ENCODE data around the gene SETD3. TPM values are rescaled to one million over a fixed set of nuclear protein-coding genes. Genes with fewer than 3 reads are reported as not detected.

The SETD3 gene
- total RNA-seq, 2 experiments from 2014 or later, result 63.8 to 66.3 TPM

DNA sequence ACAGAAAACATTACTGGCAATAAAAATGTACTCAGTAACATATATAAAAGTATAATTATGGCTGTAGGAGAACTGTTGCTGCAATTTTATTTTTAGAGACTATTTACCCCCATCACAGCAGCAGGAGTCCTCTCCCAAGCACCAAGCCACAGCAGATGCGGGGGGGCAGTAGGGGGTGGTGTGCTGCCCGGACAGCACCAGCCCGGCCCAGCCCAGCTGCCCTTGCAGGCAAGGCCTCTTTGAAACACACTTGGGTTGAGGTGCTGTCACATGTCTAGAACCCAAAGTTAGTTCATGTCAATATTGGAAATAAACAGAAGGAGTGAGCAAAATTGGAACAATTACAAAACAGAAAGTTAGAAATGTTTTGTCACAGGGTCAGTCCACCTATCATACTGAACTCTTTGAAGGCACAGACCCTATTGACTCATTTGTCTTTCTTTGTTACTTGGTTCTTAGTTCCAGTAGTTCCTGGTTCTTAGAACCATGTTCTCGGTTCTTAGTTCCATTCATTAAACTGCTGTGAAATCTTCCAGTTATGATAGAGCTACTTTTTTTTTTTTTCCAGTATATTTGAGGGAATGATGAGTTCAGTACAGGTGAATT lies 23.3 kb upstream of the SETD3 start:
- Mint-ChIP-seq H3K4me3 (no peak overlapping the region), H3K4me1 (peaks cover 3% of the 10 kb centered on the region), H3K27me3 (no peaks in the 10 kb centered on the region), H3K9me3 (no peaks in the 10 kb centered on the region), H3K36me3 (ENCODE audit: low read depth) (peaks cover 76% of the 10 kb centered on the region), H3K27ac (no peak overlapping the region)
- CTCF ChIA-PET, result interaction anchor here (1.4 kb wide), 1 partner anchor 9 kb away, joined by 3 read pairs; no protein-coding TSS in a partner anchor
- POLR2A ChIA-PET, result no interaction called here
- DNase-seq, result no peak

DNA sequence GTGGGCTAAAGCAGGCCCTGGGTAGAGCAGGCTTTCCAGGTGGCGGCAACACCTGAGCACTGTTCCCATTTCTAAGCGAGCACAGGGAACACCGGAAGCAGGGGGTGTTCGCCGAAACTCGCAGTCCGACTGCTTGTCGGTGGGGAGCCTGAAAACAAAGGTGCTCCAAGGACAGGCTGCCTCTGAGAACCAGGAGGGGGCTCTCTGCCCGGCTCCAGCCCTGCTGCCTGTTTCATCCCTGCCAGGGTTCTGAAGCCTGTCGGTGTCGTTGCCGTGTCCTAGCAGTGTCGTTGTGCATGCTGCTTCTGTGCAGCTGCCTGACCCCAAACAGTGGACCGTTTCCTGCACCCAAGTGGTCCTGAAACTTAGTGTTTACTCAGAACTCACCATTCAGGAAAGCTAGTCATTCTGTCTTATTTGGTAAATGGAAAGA lies 22.3 kb upstream of the SETD3 start:
- Mint-ChIP-seq H3K9me3 (no peaks in the 10 kb centered on the region), H3K27ac (no peak overlapping the region), H3K4me1 (peaks cover 3% of the 10 kb centered on the region), H3K4me3 (no peak overlapping the region), H3K36me3 (ENCODE audit: low read depth) (peaks cover 69% of the 10 kb centered on the region), H3K27me3 (no peaks in the 10 kb centered on the region)
- POLR2A ChIA-PET, result no interaction called here
- CTCF ChIA-PET, result no interaction called here
- no peak for DNase-seq

DNA sequence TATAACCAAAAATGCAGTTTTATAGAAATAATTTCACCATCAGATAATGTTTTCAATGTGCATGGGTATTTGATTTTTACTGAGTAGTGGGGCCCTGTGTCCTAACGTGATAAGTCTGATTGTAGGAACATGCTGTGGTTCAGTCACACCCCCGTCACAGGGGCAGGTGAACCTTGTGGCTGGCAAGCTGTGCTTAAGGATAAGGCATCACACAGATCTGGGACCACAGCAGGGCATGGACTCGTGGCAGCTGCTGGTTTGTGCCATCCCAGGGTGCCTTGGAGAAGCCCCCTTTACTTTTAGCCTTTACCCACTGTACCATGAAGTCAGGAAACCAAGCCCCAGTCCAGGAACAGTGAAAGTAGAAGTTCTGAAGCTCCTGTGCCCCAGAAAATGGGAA lies 17.2 kb upstream of the SETD3 start:
- Mint-ChIP-seq H3K9me3 (no peaks in the 10 kb centered on the region), H3K4me3 (no peak overlapping the region), H3K4me1 (peaks cover 5% of the 10 kb centered on the region), H3K27ac (no peak overlapping the region), H3K36me3 (ENCODE audit: low read depth) (peaks cover 62% of the 10 kb centered on the region), H3K27me3 (no peaks in the 10 kb centered on the region)
- POLR2A ChIA-PET, result no interaction called here
- no peak for DNase-seq
- CTCF ChIA-PET, result no interaction called here

DNA sequence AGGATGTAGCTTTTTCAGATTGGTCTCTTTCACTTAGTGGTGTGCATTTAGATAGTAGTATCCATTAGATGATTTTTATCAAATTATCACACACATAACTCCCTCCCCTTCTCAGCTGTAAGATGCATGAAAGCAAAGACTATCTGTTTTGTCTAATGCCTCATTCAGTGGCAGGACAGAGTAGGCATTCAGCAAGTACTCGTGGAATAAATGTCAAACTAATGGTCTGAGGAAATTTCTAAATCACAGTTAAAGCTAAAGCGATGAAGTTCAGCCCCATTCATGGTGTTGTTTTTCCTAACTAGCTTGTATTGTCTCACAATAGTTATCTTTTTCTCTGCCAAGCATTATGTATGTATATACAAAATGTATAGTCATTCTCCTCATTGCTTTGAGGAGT lies 16.7 kb upstream of the SETD3 start:
- Mint-ChIP-seq H3K9me3 (no peaks in the 10 kb centered on the region), H3K36me3 (ENCODE audit: low read depth) (peaks cover 62% of the 10 kb centered on the region), H3K4me3 (no peak overlapping the region), H3K27me3 (no peaks in the 10 kb centered on the region), H3K27ac (no peak overlapping the region), H3K4me1 (peaks cover 5% of the 10 kb centered on the region)
- ChIA-PET POLR2A (no interaction called here), CTCF (no interaction called here)
- no peak for DNase-seq

DNA sequence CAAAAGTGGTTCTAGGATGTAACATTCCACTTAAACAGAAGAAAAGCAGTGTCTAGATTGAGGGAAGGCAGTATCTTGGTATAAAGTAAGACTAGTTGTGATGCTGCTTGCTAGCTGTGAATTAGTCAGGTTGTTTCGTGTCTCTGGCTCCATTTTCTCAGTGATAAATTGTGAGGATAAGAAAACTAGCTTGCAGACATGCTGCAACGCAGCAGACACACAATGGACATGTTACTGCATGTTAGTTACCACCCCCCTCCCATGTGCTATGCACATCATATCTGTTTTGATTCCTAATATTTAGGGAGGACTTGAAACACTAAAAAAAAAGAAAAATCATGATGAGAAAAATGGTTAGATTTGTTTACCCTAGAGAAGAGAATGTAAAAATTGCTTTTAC lies 3.4 kb upstream of the SETD3 start:
- no peak for DNase-seq
- CTCF ChIA-PET, result no interaction called here
- POLR2A ChIA-PET, result no interaction called here
- H3K4me1 Mint-ChIP-seq, result peaks cover 32% of the 10 kb centered on the region
- H3K36me3 Mint-ChIP-seq (ENCODE audit: low read depth), result peaks cover 4% of the 10 kb centered on the region
- no peaks in the 10 kb centered on the region for H3K27me3 Mint-ChIP-seq
- no peaks in the 10 kb centered on the region for H3K9me3 Mint-ChIP-seq
- no peak overlapping the region for H3K4me3 Mint-ChIP-seq
- H3K27ac Mint-ChIP-seq, result no peak overlapping the region

DNA sequence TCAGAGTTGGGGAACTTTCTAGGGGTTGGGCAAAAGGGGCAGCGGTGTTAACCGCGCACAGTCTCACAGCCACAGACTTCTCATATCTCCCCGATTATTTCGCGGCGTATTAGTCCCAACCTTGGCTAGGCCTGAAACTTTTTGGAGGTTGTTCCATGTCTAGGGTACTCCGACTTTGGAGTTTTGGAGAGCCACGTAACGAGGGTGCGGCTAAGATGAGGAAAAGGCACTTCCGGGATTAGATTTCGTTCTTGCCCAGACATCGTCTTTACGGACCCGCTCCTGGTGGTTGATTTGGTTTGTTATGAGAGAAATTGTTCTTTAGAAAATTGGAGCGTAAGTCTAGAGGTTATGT lies 1.1 kb upstream of the SETD3 start:
- ChIA-PET POLR2A (interaction anchor here (1.0 to 2.6 kb wide), 7 partner anchors 9 to 113 kb away, joined by 4 to 11 read pairs (median 7); no protein-coding TSS in a partner anchor), CTCF (interaction anchor here (1.1 to 3.4 kb wide), 5 partner anchors 9 to 93 kb away, joined by 3 to 16 read pairs (median 7); no protein-coding TSS in a partner anchor)
- no peaks in the 10 kb centered on the region for H3K9me3 Mint-ChIP-seq
- peak overlapping the region; percentile 94 for H3K27ac Mint-ChIP-seq
- H3K36me3 Mint-ChIP-seq (ENCODE audit: low read depth), result peaks cover 10% of the 10 kb centered on the region
- no peaks in the 10 kb centered on the region for H3K27me3 Mint-ChIP-seq
- peak overlapping the region; percentile 96 for H3K4me3 Mint-ChIP-seq
- no peak for DNase-seq
- H3K4me1 Mint-ChIP-seq, result peaks cover 46% of the 10 kb centered on the region

DNA sequence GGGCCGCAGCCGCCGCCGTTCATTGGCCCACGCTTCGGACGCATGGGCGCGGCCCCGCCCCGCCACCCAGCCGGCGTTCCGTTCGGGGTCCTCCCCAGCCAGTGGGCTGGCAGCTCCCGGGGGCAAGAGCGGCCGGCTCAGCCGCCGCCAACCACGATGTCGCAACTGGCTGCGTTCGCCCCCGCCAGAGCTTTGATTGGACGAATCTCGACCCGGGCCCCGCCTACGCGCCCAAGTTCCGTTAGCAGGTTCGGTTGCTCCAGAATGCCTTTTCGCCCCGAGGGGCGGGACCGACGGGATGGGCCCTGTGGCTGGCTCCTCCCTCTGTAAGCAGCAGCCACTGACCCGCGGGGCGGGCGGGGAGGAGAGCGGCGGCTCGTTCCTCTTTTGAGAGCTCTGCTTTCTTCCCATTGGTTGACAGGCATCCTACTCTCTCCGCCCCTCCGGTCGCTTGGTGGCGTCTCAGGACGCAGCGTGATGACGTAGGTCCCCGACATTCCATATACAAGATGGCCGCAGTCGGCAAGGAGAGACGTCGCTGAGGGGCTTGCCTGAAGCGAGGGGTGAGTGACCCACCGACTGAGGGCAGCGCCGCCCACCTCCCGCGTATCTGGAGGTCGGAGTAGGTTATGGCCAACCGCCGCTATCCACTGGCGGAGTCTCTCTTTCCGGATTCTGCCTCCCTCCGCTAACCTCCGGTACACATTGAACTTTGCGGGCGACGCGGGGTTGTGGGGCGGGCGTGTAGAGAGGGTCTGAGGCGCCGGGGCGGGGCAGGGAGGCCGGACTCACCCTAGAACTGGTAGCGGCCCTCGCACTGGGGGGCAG lies 472 bp upstream of the SETD3 start, which contains the start of gene CCNK:
TSS of gene CCNK (plus strand) at position 493 of the 828 bp plus-strand sequence. CDS start 11,269 bp downstream, outside the sequence.
- CTCF ChIA-PET, result interaction anchor here (0.6 to 3.4 kb wide), 10 partner anchors 9 to 94 kb away, joined by 3 to 16 read pairs (median 4); no protein-coding TSS in a partner anchor

DNA sequence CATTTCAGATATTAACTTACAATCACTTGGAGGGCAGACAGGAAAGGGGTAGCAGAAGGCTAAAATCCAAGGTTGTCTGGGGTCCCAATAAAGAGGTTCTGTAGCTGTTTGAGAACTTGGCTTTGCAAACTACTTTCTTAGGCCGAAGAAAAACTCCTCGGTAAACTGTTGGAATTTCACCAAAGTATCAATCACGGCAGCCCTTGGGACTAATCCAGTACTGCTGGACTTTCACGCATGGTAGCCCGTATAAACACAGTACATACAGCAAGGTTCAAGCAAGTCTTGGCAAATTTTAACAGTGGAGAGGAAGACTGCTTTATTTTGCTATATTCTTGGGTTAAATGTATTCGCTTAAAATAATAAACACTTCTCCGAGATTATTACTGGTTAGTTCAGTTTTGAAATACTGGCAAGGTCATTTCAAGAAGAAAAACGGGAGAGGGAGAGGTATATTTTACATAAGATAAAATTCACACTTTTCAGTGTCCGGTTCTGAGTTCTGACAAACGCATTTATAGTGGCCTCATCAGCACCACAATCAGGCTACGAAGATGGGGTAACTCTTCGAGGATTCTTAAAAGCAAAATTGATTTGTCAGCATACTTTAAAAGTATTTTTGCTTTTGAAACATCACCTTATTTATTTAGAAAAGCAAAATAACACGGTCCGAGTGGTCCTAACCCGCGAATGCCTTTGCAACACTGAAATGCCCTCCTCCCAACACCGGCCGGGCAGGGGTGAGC lies 1.3 kb downstream of the SETD3 start:
- no peaks in the 10 kb centered on the region for H3K27me3 Mint-ChIP-seq
- H3K36me3 Mint-ChIP-seq (ENCODE audit: low read depth), result peaks cover 10% of the 10 kb centered on the region
- H3K27ac Mint-ChIP-seq, result peak overlapping the region; percentile 83
- H3K4me3 Mint-ChIP-seq, result peak overlapping the region; percentile 97
- ChIA-PET CTCF (interaction anchor here (1.7 kb wide), 1 partner anchor 10 kb away, joined by 4 read pairs; no protein-coding TSS in a partner anchor), POLR2A (interaction anchor here (0.7 to 1.9 kb wide), 3 partner anchors 8 to 201 kb away, joined by 3 to 20 read pairs (median 10); no protein-coding TSS in a partner anchor)
- no peaks in the 10 kb centered on the region for H3K9me3 Mint-ChIP-seq
- no peak for DNase-seq
- peaks cover 45% of the 10 kb centered on the region for H3K4me1 Mint-ChIP-seq

More for the DNA sequence above, 472 bp upstream of the SETD3 start, which contains the start of gene CCNK:
- Mint-ChIP-seq H3K4me3 (peak within 1 kb of the TSS; percentile 96), H3K27ac (peak within 1 kb of the TSS; percentile 94), H3K36me3 (ENCODE audit: low read depth) (peaks cover 10% of the 10 kb centered on the region), H3K9me3 (no peaks in the 10 kb centered on the region), H3K4me1 (peaks cover 46% of the 10 kb centered on the region), H3K27me3 (no peaks in the 10 kb centered on the region)
- POLR2A ChIA-PET, result interaction anchor here (0.7 to 2.6 kb wide), 21 partner anchors 9 to 203 kb away, joined by 3 to 20 read pairs (median 4); partner anchors contain the start of genes CCDC85C and CYP46A1
- peak; percentile 100 for DNase-seq

DNA sequence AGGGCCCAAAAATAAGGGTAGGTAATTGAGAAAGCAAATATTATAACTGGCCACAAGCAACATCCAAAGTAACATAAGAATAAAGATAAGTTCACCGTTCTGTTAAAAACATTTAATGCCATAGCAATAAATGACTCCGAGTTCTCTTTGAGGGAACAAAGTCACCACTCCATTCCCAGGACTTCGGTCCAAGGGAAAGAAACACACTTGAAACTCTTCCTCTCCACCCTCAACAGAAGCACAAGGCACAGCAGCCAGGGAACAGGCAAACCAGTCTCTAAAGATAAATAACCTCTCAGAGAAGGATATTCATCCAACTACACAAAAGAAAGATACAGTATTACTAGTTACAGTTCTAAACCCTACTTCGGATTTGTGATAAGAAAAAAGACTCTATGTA lies 2.5 kb downstream of the SETD3 start:
- peaks cover 10% of the 10 kb centered on the region for H3K36me3 Mint-ChIP-seq (ENCODE audit: low read depth)
- ChIA-PET CTCF (no interaction called here), POLR2A (no interaction called here)
- no peak overlapping the region for H3K4me3 Mint-ChIP-seq
- no peaks in the 10 kb centered on the region for H3K9me3 Mint-ChIP-seq
- H3K27ac Mint-ChIP-seq, result no peak overlapping the region
- H3K4me1 Mint-ChIP-seq, result peaks cover 34% of the 10 kb centered on the region
- no peak for DNase-seq
- no peaks in the 10 kb centered on the region for H3K27me3 Mint-ChIP-seq

DNA sequence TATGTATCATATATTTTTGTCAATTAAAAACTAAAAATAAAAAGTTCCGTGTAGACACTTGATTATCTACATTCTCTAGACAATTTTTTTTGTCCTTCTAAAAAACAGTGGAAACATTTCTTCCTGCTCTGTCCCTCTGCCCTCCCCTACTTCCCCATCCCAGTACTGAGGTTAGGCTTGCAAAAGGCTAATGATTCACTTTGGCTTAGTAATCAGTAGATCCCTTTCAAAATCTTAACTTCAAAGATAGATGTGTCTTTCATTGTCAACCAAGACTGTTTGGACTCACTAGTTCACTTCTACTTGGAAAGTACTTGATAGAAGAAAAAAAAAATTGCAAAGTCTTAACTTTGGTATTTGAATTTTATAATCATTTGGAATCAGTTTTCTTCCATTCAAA lies 3.8 kb downstream of the SETD3 start:
- DNase-seq, result no peak
- ChIA-PET POLR2A (no interaction called here), CTCF (no interaction called here)
- Mint-ChIP-seq H3K9me3 (no peaks in the 10 kb centered on the region), H3K36me3 (ENCODE audit: low read depth) (peaks cover 10% of the 10 kb centered on the region), H3K4me1 (peaks cover 25% of the 10 kb centered on the region), H3K27ac (no peak overlapping the region), H3K27me3 (no peaks in the 10 kb centered on the region), H3K4me3 (no peak overlapping the region)

DNA sequence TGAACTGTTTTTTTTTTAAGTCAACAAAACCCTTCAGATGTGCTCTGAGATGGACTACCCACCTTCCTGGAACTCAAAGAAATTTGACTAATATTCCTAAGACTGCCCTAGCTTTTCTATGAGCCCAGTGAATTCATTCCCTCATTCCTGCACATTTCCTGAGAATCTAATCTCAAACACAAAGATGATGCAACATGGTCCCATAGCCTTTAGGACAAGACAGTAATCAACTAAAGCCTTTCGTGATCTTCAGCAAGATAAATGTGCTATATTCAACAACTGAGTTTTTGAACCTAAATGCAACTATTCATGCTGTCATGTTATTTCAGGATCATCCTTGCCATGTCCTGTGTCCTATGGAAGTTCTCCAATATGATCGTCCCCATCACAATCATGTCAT lies 5.0 kb downstream of the SETD3 start:
- no peak for DNase-seq
- H3K9me3 Mint-ChIP-seq, result no peaks in the 10 kb centered on the region
- CTCF ChIA-PET, result no interaction called here
- peaks cover 6% of the 10 kb centered on the region for H3K36me3 Mint-ChIP-seq (ENCODE audit: low read depth)
- H3K4me1 Mint-ChIP-seq, result peaks cover 23% of the 10 kb centered on the region
- no peak overlapping the region for H3K4me3 Mint-ChIP-seq
- H3K27ac Mint-ChIP-seq, result no peak overlapping the region
- no peaks in the 10 kb centered on the region for H3K27me3 Mint-ChIP-seq
- POLR2A ChIA-PET, result no interaction called here

DNA sequence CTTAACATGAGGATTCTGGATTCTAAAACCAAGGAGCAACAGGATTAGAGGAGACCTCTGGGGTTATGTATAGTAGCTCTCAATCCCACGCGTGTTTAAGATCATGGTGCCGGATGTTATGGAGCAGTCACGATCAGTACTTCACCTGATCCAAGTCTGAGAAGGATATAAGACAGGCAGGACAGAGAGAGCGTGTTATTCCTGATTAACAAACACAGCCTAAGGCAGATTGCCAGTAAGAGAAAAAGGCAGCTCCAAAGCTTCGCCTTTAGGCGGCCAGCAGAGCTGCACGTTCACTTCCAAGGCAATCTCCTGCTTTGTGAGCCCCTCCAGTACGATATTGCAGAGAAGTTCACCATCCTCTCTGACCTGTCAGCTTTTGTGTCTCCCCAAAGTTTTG lies 5.5 kb downstream of the SETD3 start:
- peaks cover 6% of the 10 kb centered on the region for H3K36me3 Mint-ChIP-seq (ENCODE audit: low read depth)
- no peaks in the 10 kb centered on the region for H3K27me3 Mint-ChIP-seq
- peaks cover 23% of the 10 kb centered on the region for H3K4me1 Mint-ChIP-seq
- POLR2A ChIA-PET, result no interaction called here
- no peak for DNase-seq
- CTCF ChIA-PET, result no interaction called here
- no peaks in the 10 kb centered on the region for H3K9me3 Mint-ChIP-seq
- H3K4me3 Mint-ChIP-seq, result no peak overlapping the region
- no peak overlapping the region for H3K27ac Mint-ChIP-seq

DNA sequence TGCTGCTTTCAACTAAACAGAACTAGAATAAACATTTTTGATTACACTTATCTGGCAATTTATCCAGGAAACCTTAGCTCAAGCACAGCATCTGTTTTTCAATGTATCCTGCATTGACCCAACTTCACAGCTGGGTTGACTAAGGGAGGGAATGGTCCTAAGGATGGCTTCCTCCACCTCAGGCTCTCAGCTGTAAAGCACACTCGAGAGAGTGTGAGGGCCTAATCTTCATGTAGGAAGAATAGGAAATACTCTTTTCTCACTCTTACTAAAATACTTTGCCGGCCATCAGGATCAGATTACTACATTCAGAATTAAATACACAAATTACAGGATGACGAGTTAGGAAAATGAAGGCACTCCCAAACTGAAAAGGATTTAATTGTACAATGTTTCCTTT lies 7.2 kb downstream of the SETD3 start:
- peaks cover 21% of the 10 kb centered on the region for H3K4me1 Mint-ChIP-seq
- no peaks in the 10 kb centered on the region for H3K9me3 Mint-ChIP-seq
- DNase-seq, result no peak
- no peak overlapping the region for H3K27ac Mint-ChIP-seq
- peaks cover under 1% of the 10 kb centered on the region for H3K36me3 Mint-ChIP-seq (ENCODE audit: low read depth)
- H3K4me3 Mint-ChIP-seq, result no peak overlapping the region
- CTCF ChIA-PET, result no interaction called here
- POLR2A ChIA-PET, result no interaction called here
- H3K27me3 Mint-ChIP-seq, result no peaks in the 10 kb centered on the region
